Esophagus muscularis mucosa (tissue), 4 donors: ENCODE data around the gene TMEM205. TPM values are rescaled to one million over a fixed set of nuclear protein-coding genes. Genes with fewer than 3 reads are reported as not detected.

ENCODE experiments used
- DNase-seq: peaks from one replicate; pipeline ENCODE4 v3.0.0-alpha.2; 2017; ENCODE audit errors: extremely low spot score
- H3K27ac ChIP-seq, 4 donors: fragments of 200-600 bp; sonication (generic); replicated peaks in 1 of 4; 1 replicate in 3 of 4; 2 replicates in 1 of 4; pipeline ENCODE4 v1.5.1; 2016 to 2019; ENCODE audit warnings: mild to moderate bottlenecking in 1 of 4
- H3K27me3 ChIP-seq, 4 donors: fragments of 200-600 bp; sonication (generic); one replicate each; pipeline versions ENCODE4 v1.5.1 to v1.6.0; 2016 to 2019
- H3K36me3 ChIP-seq, 4 donors: fragments of 200-600 bp; sonication (generic); one replicate each; pipeline ENCODE4 v1.5.1; 2016 to 2019
- H3K4me1 ChIP-seq, 4 donors: fragments of 200-600 bp; sonication (generic); one replicate each; pipeline ENCODE4 v1.5.1; 2016 to 2019
- H3K4me3 ChIP-seq, 4 donors: fragments of 200-600 bp; sonication (generic); 1 replicate in 2 of 4; 2 replicates in 2 of 4; pipeline ENCODE4 v1.5.1; 2016 to 2019; ENCODE audit warnings: mild to moderate bottlenecking in 4 of 4, moderate library complexity in 1 of 4
- H3K9me3 ChIP-seq, 4 donors: fragments of 200-600 bp; sonication (generic); 1 replicate in 3 of 4; 2 replicates in 1 of 4; pipeline ENCODE4 v1.5.1; 2016 to 2019
- CTCF ChIP-seq, 3 experiments: fragments of 200-600 bp in 2 of 3; fragments of 450-650 bp in 1 of 3; sonication (generic) in 2 of 3; IDR thresholded peaks; one replicate each; pipeline ENCODE4 v1.5.1; 2017 to 2019; ENCODE audit warnings: antibody characterized with exemption in 3 of 3, mild to moderate bottlenecking in 2 of 3, moderate library complexity in 1 of 3
- EP300 ChIP-seq: sonication (generic); formaldehyde crosslinking; IDR thresholded peaks from one replicate; pipeline ENCODE4 v1.6.1; 2017; ENCODE audit warnings: antibody characterized with exemption
- POLR2A ChIP-seq: fragments of 450-650 bp; IDR thresholded peaks from one replicate; pipeline ENCODE4 v1.6.1; 2017; ENCODE audit warnings: antibody characterized with exemption, moderate library complexity, mild to moderate bottlenecking, low read depth
- POLR2AphosphoS5 ChIP-seq, 2 donors: sonication (generic); formaldehyde crosslinking; IDR thresholded peaks; one replicate each; pipeline ENCODE4 v1.6.1; 2017; ENCODE audit warnings: antibody characterized with exemption in 2 of 2
- WGBS: methylation state at CpG from one replicate; pipeline ENCODE4 v1.1.5; 2018; 5-methylcytosine and 5-hydroxymethylcytosine counted together
- intact Hi-C: fragments of 100-400 bp; cut with DNase I; formaldehyde crosslinking; loops from one replicate; pipeline ENCODE4 v1.15.1; 2023
- total RNA-seq, 4 donors: library from RNA; depleted of rRNA; stranded (reverse); fragments of >200 nt; gene quantifications; one replicate each; pipeline versions ENCODE4 v1.1.0 to v1.2.1, GENCODE V29; 2016

Gene TMEM205
- 100 to 1,000 TPM; 197 to 241 (median 206) TPM for total RNA-seq

- peaks cover 0 to 23% (median 21%) of the 10 kb centered on the region in 4 donors for H3K36me3 ChIP-seq
- TF ChIP-seq POLR2A (peak; percentile 81), POLR2AphosphoS5 (IDR thresholded peaks at IDR 0.05) (peak; percentile 93 to 97), EP300 (no peak), CTCF (IDR thresholded peaks at IDR 0.05) (peak in 1 of 3 experiments; percentile 8)
- H3K27me3 ChIP-seq = no peaks in the 10 kb centered on the region
- peak within 1 kb of the TSS; percentile 63 to 84 (median 74) for H3K4me3 ChIP-seq
- WGBS = 0% methylated on average over 34 of the region's 50 CpGs
- intact Hi-C loops = no loop called here
- H3K4me1 ChIP-seq = peaks cover 25 to 46% (median 43%) of the 10 kb centered on the region in 4 donors
- peaks cover 0 to 9% (median 4%) of the 10 kb centered on the region in 4 donors for H3K9me3 ChIP-seq
- H3K27ac ChIP-seq = peak within 1 kb of the TSS; percentile 88 to 93 (median 90)
- DNase-seq = peak; percentile 100
Observed at GRCh38 chr19:11346104-11346940, at the start of gene TMEM205, which contains the start of gene CCDC159. Gene TMEM205 (minus strand): TSS chr19:11346268. CDS start chr19:11345619, 649 bp downstream. Gene CCDC159 (plus strand): TSS chr19:11346519. CDS start chr19:11346607, 88 bp downstream.

GRCh38 chr19:11390933-11391680, 45.0 kb upstream of the TMEM205 start:
- no peaks in the 10 kb centered on the region for H3K4me1 ChIP-seq
- no peak for TF ChIP-seq POLR2AphosphoS5 (IDR thresholded peaks at IDR 0.05)
- TF ChIP-seq POLR2A = no peak
- no peak for TF ChIP-seq EP300
- no peak for TF ChIP-seq CTCF (IDR thresholded peaks at IDR 0.05)
- H3K27ac ChIP-seq = no peak overlapping the region
- peaks cover 0 to 12% (median 0%) of the 10 kb centered on the region in 4 donors for H3K9me3 ChIP-seq
- H3K27me3 ChIP-seq = peaks cover 0 to 10% (median 0%) of the 10 kb centered on the region in 4 donors
- WGBS = 80% methylated on average over 4 of the region's 4 CpGs
- DNase-seq = no peak
- H3K4me3 ChIP-seq = no peak overlapping the region
- intact Hi-C loops = no loop called here
- H3K36me3 ChIP-seq = no peaks in the 10 kb centered on the region

- no peak overlapping the region for H3K27ac ChIP-seq
- no peak for DNase-seq
- H3K9me3 ChIP-seq = peaks cover 0 to 12% (median 0%) of the 10 kb centered on the region in 4 donors
- no peaks in the 10 kb centered on the region for H3K36me3 ChIP-seq
- no peak overlapping the region for H3K4me3 ChIP-seq
- no peaks in the 10 kb centered on the region for H3K4me1 ChIP-seq
- WGBS = 92% methylated on average over 2 of the region's 2 CpGs
- peaks cover 0 to 10% (median 0%) of the 10 kb centered on the region in 4 donors for H3K27me3 ChIP-seq
- TF ChIP-seq POLR2AphosphoS5 (IDR thresholded peaks at IDR 0.05) (no peak), EP300 (no peak), CTCF (IDR thresholded peaks at IDR 0.05) (no peak), POLR2A (no peak)
- intact Hi-C loops = no loop called here
Observed at GRCh38 chr19:11390359-11390758, 44.3 kb upstream of the TMEM205 start.

GRCh38 chr19:11387162-11388034, 41.3 kb upstream of the TMEM205 start:
- Histone ChIP-seq H3K27me3 (peaks cover 0 to 20% (median 16%) of the 10 kb centered on the region in 4 donors), H3K36me3 (no peaks in the 10 kb centered on the region), H3K9me3 (peaks cover 0 to 12% (median 0%) of the 10 kb centered on the region in 4 donors), H3K4me3 (no peak overlapping the region), H3K4me1 (peaks cover 17 to 20% (median 20%) of the 10 kb centered on the region in 4 donors), H3K27ac (no peak overlapping the region)
- intact Hi-C loops = no loop called here
- WGBS = 77% methylated on average over 19 of the region's 19 CpGs
- TF ChIP-seq EP300 (no peak), POLR2AphosphoS5 (IDR thresholded peaks at IDR 0.05) (no peak), CTCF (IDR thresholded peaks at IDR 0.05) (no peak), POLR2A (no peak)
- DNase-seq = no peak
